GM19463 (cell line): ENCODE results near the gene COMP.
"Not testable (repeated sequence)": the region's sequence is repeated elsewhere in the genome, so short reads cannot be mapped to it uniquely, and the experiment has no call there.

ENCODE experiments used
- ATAC-seq: cut with Tn5 transposase; IDR thresholded peaks from one replicate; pipeline ENCODE4 v1.9.1; 2021; ENCODE audit warnings: mild to moderate bottlenecking, moderate library complexity; ENCODE audit not compliant: unreplicated experiment

Gene COMP

DNA sequence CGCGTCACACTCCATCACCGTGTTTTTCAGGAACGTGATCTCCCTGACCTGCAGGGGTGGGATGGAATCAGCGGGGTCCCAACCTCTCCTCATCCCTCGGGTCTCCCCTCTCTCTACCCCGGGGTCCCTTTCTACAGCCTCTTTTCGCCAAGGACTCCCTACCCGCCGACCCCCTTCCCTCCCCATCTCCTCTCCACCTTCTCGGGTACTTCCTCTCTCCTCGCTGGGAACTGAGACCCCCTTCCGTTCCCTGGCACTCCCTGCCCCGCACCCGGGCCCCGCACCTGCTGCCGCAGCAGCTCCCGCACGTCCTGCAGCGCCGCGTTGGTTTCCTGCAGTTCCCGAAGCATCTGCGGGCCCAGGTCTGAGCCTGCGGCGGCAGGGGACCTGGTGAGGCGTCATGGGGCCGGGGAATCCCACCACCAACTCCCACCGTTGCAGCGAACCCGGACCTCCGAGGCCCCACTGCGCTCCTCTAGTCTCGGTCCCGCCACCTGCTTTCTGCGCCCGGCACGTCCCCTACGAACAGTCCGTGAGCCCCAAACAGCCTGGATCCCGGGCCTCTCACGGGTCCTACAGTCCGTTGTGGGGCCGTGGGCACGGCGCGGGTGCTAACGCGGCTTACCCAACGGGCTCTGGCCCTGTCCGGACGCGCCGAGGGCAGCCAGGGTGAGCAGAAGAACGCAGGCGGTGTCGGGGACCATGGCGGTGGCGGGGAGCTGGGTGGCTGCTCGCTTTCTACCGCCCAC, at the start of gene COMP:
TSS of gene COMP (minus strand) at position 740 of the 749 bp plus-strand sequence. CDS start at position 704, 36 bp downstream.
- no peak for ATAC-seq

GRCh38 chr19:18840288-18841267, 49.5 kb upstream of the COMP start:
- no peak for ATAC-seq

GRCh38 chr19:18839465-18840287, 48.6 kb upstream of the COMP start:
- no peak for ATAC-seq

- ATAC-seq = no peak
Observed at GRCh38 chr19:18834644-18834984, 43.5 kb upstream of the COMP start.

- ATAC-seq = no peak
Observed at GRCh38 chr19:18833849-18834643, 42.9 kb upstream of the COMP start.

DNA sequence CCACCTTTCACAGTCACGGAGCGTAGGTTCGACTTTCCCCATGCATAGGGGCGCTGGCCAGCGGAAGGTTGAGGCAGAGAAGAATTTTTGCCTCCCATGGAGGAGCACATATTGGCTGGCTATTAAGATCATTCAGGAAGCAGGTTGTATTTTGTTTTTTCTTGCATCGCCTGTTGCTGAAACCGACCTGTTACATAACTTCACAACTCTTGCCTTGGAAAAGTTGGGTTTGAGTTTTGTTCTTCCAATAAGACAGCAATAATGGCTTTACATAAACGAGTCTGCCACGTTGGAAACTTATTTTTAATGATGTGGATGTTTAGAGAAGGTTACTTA, 42.0 kb upstream of the COMP start:
- ATAC-seq = no peak

DNA sequence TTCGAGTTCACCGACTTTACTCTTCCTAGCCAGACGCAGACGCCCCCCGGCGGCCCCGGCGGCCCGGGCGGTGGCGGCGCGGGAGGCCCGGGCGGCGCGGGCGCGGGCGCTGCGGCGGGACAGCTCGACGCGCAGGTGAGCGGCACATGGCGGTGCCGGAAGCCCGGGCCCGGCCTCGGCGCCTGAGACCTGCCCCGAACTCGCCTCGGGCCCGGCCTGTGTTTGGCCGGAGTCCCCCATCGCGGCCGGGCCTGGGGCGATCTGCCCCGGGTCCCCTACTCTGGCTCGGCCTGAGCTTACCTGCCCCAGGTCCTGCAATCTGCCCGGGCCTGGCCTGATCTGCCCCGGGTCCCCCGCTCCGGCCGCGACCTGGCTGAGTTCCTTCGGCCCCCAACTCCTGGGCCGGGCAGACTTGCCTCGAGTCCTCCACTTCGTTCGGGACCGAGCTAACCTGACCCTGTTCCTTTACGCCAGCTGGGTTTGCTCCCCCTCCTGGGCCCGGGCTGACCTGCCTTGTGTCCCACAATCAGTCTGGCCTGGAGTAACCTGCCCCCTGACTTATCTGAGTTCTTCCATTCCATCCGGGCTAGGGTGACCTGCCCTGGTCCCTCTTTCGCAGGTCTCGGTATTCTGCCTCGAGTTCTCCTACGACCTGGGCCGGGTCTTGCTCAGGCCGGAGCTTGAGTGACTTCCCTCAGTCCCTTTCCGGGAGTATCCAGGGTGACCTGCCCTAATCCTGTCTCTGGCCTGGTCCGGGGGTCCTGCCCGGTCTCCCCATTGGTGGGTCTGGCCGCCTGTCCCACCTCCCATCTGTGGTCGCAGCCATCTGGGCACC, 41.4 kb upstream of the COMP start:
- ATAC-seq = peak; percentile 22

DNA sequence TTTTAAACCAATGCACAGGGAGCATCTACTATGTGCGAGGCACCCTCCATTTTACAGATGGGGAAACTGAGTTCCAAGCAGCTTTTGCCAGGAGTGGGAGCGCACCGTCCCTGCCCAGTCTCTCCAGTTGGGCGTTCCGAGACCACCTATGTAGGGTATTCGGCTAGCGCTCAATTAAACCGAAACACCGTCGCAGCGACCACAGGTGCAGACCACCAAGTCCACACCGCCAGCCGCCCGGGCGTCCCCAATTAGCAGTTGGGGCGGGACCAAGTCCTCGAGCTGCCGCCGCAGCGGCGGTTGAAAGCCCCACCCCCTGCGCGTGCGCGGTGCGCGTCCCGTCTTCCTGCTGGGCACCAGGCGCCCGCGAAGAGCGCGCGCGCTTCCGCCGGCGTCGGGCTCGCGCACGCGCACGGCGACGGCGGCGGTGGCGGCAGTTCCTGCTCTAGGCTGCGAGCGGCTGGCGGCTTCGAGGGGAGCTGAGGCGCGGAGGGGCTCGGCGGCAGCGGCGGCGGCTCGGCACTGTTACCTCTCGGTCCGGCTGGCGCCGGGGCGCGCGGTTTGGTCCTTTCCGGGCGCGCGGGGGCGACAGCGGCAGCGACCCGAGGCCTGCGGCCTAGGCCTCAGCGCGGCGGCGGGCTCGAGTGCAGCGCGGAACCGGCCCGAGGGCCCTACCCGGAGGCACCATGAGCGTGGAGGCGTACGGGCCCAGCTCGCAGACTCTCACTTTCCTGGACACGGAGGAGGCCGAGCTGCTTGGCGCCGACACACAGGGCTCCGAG, 40.6 kb upstream of the COMP start, which contains the start of gene UPF1:
TSS of gene UPF1 (plus strand) at position 436 of the 782 bp plus-strand sequence. CDS start at position 687, 251 bp downstream.
- peak; percentile 66 for ATAC-seq

GRCh38 chr19:18830488-18830887, 39.4 kb upstream of the COMP start:
- ATAC-seq = no peak

GRCh38 chr19:18828786-18829185, 37.7 kb upstream of the COMP start:
- no peak for ATAC-seq

GRCh38 chr19:18817574-18817973, 26.5 kb upstream of the COMP start:
- ATAC-seq = no peak

DNA sequence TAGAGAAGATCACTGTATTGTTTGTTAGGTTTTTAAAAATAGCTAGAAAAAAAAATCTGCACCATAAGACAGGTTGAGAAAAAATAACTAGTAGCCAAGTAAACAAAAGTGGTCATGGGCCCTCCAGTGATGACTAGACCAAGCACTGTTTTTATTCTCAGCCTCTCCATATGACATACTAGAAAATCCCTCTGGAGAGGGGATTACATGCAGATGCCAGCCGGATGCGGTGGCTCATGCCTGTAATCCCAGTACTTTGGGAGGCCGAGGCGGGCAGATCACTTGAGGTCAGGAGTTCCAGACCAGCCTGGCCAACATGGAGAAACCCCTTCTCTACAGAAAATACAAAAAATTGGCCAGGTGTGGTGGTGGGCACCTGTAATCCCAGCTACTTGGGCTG, 25.5 kb upstream of the COMP start:
- not testable (repeated sequence) for ATAC-seq

DNA sequence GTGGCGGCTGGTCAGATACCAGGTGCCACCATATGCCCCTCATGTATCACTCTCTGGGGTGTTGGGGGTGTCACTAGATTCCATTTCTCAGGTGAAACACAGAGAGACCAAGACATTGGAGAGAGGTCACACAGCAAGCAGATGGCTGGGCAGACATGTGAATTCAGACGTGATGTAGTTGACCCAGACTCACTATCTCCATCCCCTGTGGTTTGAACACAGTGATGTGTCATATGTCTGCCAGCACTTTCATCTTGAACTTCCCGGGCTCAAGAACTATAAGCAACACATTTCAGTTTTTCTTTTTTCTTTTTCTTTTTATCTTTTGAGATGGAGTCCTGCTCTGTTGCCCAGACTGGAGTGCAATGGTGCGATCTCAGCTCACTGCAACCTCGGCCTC, 24.6 kb upstream of the COMP start:
- no peak for ATAC-seq

- no peak for ATAC-seq
Observed at GRCh38 chr19:18814063-18814462, 23.0 kb upstream of the COMP start.

- ATAC-seq = not testable (repeated sequence)
Observed at GRCh38 chr19:18811638-18812037, 20.5 kb upstream of the COMP start.

DNA sequence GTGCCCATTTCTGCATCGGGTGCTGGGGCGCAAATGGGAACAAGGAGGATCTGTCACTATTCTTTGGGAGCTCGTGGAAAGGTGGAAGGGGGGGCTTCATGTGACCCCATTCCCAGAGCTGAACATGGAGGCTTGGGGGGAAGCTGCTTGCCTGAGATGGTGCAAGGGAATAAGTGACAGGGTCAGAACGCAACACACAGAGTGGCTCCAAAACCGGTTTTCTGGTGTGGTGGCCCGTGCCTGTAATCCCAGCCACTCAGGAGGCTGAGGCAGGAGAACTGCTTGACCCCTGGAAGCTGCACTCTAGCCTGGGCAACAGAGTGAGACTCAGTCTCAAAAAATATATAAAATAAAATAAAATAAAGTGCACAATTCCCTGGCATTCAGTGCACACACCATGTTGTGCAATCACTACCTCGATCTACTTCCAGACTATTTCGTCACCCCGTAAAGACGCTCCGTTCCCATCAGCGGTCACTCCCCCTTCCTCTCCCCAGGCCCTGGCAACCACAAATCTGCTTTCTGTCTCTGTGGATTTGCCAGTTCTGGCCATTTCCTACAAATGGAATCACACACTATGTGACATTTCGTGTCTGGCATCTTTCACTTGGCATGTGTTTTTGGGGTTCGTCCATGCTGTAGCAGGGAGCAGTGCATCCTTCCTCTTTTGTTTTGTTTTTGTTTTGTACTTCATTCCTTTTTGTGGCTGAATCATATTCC, 18.2 kb upstream of the COMP start:
- ATAC-seq = no peak

DNA sequence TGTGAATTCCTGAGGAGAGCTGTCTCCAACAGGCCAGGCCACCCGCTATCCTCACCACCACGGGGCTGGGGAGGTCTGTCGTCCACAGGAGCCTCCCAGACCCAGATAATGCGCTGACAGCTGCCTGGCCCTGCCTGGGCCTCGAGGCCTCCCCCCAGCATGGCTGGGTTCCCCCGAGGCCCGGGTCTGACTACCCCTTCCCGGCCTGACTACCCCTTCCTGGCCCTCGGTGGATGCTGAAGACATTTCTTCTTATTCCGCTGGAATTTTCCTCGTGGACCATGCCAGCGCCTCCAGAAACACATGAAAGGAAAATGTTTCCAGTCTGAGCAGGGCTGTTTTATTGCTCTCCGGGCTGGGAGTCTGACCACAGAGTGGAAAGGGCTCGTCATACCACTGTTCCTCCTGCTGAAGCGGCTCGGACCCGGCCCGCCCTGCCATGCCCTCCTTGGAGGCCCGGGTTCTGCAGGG, 16.8 kb upstream of the COMP start:
- ATAC-seq = no peak

GRCh38 chr19:18804643-18805042, 13.5 kb upstream of the COMP start:
- ATAC-seq = no peak
